AG04449 (cell line): Measurements from ENCODE around the gene NINJ1.

Source experiments
- CTCF ChIA-PET: fragments of 350-600 bp; formaldehyde crosslinking; extraction: SDS; loops from one replicate; lab custom pipeline; 2021; ENCODE audit warnings: antibody characterized with exemption; lab: Yijun Ruan, JAX
- POLR2A ChIA-PET: fragments of 400-600, 350-600 bp; formaldehyde crosslinking; extraction: SDS; loops from one replicate; lab custom pipeline; 2020; ENCODE audit warnings: antibody characterized with exemption, inconsistent platforms; lab: Yijun Ruan, JAX
- DNase-seq: peaks from one replicate; pipeline ENCODE4 v3.0.0-alpha.2; 2010; ENCODE audit warnings: low read depth, low spot score
- H3K4me3 ChIP-seq: 2 replicates; pipeline ENCODE4 v1.5.1; 2011; ENCODE audit warnings: low read depth, mild to moderate bottlenecking, control low read depth, low read length
- CTCF ChIP-seq: IDR thresholded peaks from one replicate; pipeline ENCODE4 v1.5.1; 2011; ENCODE audit warnings: mild to moderate bottlenecking, moderate library complexity, low read length, control low read depth, inconsistent platforms; ENCODE audit not compliant: insufficient read depth; ENCODE audit errors: missing control alignments

Gene NINJ1

DNA sequence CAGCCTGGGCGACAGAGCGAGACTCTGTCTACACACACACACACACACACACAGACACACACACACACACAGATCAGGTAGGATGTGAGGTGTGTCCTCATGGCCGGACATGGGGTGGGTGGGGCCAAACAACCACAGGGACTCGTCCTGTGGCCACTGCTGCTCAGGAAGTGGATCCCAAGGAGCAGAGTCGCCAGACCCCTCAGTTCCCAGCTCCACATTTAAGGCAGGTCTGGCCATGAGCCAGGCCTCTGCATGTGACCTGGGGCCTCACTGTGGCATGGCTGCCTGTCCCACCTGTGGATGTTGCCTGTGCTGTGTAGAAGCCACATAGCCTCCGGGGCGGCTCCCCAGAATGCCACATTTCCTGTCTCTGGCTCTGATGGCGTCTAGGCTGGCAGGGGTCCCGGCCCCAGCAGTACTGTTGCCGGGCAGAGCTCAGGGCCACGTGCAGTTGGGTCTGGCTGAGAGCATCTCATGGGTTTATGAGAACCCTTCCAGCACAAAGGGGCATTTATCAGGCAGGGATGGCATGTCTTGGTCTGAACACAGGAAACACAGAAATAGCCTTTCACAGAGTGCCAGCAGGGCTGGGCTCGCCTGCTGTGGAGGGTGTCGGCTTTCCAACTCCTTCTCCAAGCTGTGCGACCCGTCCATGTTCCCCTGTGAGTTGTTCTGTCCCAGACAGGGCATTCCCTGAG, 9.9 kb upstream of the NINJ1 start:
- POLR2A ChIA-PET: no interaction called here
- no peak for TF ChIP-seq CTCF
- CTCF ChIA-PET: no interaction called here

DNA sequence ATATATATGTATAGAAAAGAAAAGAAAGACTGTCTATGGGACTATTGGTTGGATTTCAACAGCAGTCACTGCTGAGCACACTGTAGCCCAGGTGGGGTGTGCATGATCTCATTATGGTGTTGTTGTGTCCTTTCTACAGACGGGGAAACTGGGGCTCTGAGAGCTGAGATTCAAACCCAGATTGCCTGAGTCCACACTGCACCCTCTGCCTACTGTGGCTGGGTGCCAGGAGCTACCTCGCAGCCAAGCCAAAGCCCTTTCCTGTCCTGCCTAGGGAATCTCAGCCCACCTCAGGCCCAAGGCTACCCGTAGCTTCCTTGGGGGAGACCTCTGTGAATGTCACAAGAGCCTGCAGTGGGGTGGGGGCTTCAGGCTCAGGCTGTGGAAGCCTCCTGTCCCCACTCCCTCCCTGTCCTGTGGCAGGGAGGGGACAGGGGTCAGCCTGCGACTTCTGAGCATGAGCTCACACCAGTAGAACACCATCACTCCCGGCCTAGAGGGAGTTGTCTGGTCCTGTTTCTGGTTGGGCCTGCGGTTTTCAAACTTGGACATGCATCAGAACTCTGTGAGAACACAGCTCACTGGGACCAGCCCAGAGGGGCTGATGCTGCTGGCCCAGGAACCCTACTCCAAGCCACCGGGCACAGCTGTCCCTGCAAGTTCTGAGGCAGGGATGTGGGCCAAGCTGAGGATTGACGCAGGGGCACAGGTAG, 7.9 kb upstream of the NINJ1 start:
- ChIA-PET POLR2A (no interaction called here), CTCF (no interaction called here)
- TF ChIP-seq CTCF: no peak
- H3K4me3 ChIP-seq: no peak overlapping the region
- DNase-seq: no peak

More for the DNA sequence above, 9.9 kb upstream of the NINJ1 start:
- no peak overlapping the region for H3K4me3 ChIP-seq
- no peak for DNase-seq

DNA sequence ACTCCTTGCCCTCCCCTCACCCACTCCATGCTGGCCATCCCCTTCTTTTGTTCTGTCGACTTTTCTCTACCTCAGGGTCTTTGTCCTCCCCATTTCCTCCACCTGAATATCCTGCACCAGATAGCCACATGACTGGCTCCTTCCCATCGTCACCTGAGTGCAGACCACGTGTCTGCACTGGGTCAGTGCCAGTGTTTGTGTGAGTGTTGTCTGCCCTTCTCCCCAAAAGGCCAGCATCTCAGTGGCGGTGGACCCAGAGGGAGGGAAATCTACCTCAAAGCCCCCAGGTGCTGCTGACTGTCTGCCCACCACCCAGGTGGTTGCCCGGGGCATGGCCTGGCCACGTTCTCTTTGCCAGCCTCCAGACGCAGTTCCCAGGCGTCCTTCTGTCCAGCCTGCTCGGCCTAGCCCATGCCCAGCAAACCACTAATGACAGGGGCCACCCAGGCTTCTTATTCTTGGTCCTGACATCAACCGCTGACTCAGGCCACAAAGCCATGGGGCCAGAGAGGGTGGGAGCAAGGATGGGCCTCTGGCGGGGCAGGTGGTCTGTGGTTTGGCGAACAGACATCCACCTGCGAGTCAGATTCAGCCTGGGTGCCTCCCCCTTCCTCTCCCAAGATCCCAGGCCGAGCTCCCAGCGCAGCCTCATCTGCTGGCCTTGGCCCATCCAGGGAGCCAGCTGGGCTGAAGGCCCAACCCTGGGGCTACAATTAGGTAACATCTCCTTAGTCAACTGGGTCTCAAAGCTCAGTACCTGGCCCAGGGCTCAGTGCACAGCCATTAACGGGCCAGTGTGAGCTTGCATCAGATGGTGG, 5.5 kb upstream of the NINJ1 start:
- no peak for TF ChIP-seq CTCF
- POLR2A ChIA-PET: no interaction called here
- CTCF ChIA-PET: no interaction called here
- DNase-seq: no peak
- H3K4me3 ChIP-seq: no peak overlapping the region

DNA sequence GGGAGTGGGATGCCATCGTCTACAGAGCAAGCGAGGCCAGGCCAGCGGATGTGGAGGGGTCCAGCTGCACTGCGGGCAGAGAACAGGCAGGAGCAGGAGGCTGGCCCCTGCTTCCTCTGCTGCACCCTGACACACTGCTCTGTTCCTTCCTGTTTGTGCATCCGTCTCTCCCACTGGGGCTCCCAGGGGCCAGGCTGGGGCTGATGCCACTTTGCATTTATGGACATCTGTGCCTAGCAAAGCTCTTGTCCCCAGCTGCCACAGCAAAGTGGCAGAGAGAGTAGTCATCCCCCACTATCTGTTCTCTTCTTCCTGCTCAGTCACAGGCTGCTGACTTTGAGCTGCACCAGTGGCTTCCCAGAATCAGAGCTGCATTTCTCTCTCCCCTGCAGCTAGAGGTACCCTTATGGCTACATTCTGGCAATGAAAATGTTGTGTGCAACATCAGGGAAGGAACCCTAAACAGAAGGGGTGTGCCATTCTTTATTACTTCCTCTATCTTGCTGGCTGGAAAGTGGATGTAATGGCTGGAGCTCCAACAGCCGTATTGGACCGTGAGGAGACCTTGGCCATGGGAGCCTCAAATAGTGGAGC, 4.2 kb upstream of the NINJ1 start:
- no peak for TF ChIP-seq CTCF
- CTCF ChIA-PET: interaction anchor here (1.4 kb wide), 1 partner anchor 16 kb away, joined by 4 read pairs; no protein-coding TSS in a partner anchor
- POLR2A ChIA-PET: no interaction called here
- DNase-seq: no peak
- H3K4me3 ChIP-seq: no peak overlapping the region

DNA sequence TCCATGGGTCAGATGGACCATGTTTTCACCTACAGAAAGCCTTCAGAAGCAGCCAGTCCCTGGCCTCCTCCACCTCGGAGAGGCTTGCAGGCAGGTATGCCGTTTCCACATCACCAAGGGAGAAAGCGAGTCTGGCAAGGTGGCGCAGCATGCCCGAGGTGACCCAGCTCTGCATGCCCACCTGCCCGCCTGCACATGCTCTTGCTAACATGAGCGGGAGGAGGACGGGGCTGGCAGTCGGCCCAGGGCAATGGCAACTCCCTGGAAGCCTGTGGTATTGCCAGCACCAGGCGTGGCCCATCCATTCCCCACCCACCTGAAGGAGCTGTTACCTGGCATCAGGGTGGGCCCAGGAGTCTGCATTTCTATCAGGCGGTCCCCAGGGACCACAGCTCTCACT, 3.3 kb upstream of the NINJ1 start:
- TF ChIP-seq CTCF: no peak
- no peak for DNase-seq
- ChIA-PET POLR2A (no interaction called here), CTCF (interaction anchor here (1.0 to 1.4 kb wide), 2 partner anchors 17 to 20 kb away, joined by 3 to 4 read pairs; no protein-coding TSS in a partner anchor)
- no peak overlapping the region for H3K4me3 ChIP-seq
